GM18907 (cell line): ENCODE results near the gene NINJ2.

Experiments
- ATAC-seq: cut with Tn5 transposase; IDR thresholded peaks from one replicate; pipeline ENCODE4 v1.9.1; 2021; ENCODE audit warnings: mild to moderate bottlenecking, moderate library complexity; ENCODE audit not compliant: unreplicated experiment

The NINJ2 gene

GRCh38 chr12:674272-674781 is 11.1 kb upstream of the NINJ2 start:
- ATAC-seq, result peak; percentile 83

GRCh38 chr12:673849-674248 is 10.6 kb upstream of the NINJ2 start:
- ATAC-seq, result peak; percentile 11

GRCh38 chr12:669576-669945 is 6.3 kb upstream of the NINJ2 start:
- ATAC-seq, result no peak

GRCh38 chr12:668090-668481 is 4.8 kb upstream of the NINJ2 start:
- no peak for ATAC-seq

- no peak for ATAC-seq
Measured at GRCh38 chr12:666766-667308, 3.6 kb upstream of the NINJ2 start.

GRCh38 chr12:666066-666465 is 2.8 kb upstream of the NINJ2 start:
- ATAC-seq, result no peak

- ATAC-seq, result no peak
Measured at GRCh38 chr12:664779-665092, 1.5 kb upstream of the NINJ2 start.

GRCh38 chr12:664075-664778 is 982 bp upstream of the NINJ2 start:
- no peak for ATAC-seq

- no peak for ATAC-seq
Measured at GRCh38 chr12:662566-663292, 516 bp downstream of the NINJ2 start.

- ATAC-seq, result no peak
Measured at GRCh38 chr12:661720-662486, 1.3 kb downstream of the NINJ2 start.

GRCh38 chr12:659090-659683 is 4.1 kb downstream of the NINJ2 start:
- peak; percentile 62 for ATAC-seq

- no peak for ATAC-seq
Measured at GRCh38 chr12:650983-651382, 12.3 kb downstream of the NINJ2 start.

GRCh38 chr12:647385-648085 is 15.7 kb downstream of the NINJ2 start:
- no peak for ATAC-seq

GRCh38 chr12:646442-647384 is 16.5 kb downstream of the NINJ2 start:
- ATAC-seq, result no peak

GRCh38 chr12:645563-646071 is 17.6 kb downstream of the NINJ2 start:
- ATAC-seq, result no peak

- no peak for ATAC-seq
Measured at GRCh38 chr12:644818-645552, 18.3 kb downstream of the NINJ2 start.

- ATAC-seq, result no peak
Measured at GRCh38 chr12:644303-644639, 19.0 kb downstream of the NINJ2 start.

- peak; percentile 14 for ATAC-seq
Measured at GRCh38 chr12:643475-644302, 19.6 kb downstream of the NINJ2 start.
